ENCODE measurements around the gene ABCC9.
"Not testable (repeated sequence)": the region's sequence is repeated elsewhere in the genome, so short reads cannot be mapped to it uniquely, and the experiment has no call there.

Gene ABCC9

DNA sequence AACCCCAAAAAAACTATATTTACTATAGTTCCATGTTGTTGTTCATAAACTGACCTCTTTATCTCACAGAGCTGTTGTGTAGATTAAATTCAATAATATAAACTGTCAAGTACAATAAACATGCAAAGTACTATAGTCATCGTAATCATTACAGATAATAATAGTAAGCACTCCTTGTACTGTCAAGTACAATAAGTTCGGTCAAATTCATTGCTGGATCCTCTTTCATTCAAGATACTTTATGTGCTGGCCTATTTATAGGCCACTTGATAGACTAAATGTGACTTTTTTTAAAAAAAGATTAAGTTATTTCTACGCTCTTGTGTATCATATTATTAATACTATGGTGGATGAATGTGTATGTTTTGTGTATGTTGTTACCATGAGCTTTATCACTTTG lies 127.5 kb downstream of the ABCC9 start:
- no peak for DNase-seq

DNA sequence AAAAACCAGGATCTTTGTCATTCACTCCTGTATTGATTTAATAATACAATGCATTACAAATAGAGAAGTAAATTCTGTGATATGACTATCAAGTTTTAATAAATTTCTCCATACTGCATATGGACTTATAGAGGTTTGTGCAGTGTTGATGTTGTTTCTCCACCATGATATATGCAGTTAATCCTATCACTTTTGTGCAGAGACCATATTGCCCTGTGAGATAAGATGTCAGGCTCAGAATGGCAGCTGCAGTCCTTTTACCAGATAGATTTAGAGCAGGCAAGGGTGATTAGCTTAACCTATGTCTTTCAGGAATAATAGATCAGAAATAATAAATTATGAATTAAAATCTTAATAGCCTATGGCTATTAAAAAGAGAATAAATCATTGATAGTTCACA lies 128.1 kb downstream of the ABCC9 start:
- DNase-seq, result no peak

DNA sequence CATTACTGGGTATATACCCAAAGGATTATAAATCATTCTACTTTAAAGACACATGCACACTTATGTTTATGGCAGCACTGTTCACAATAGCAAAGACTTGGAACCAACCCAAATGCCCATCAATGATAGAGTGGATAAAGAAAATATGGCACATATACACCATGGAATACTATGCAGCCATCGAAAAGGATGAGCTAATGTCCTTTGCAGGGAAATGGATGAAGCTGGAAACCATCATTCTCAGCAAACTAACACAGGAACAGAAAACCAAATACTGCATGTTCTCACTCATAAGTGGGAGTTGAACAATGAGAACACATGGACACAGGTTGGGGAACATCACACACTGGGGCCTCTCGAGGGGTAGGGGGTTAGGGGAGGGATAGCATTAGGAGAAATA lies 128.9 kb downstream of the ABCC9 start:
- not testable (repeated sequence) for DNase-seq

DNA sequence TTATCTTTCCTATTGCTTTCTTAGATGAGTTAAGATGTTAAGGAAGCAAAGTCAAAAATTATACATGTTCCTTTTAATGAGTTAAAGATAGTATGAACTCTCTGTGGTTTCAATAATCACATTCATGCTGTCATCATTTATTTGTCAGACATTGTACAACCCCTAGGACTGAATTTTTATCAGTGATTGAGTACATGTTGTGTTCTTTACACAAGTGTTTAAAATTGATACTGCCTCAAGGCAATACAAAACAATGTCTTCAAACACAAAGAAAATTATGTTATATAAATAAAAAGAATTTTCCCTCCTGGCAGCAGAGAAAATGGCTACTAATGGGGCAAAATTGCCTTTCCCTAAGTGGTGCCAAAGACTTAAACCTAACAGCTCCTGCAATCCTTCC lies 132.1 kb downstream of the ABCC9 start:
- no peak for DNase-seq

DNA sequence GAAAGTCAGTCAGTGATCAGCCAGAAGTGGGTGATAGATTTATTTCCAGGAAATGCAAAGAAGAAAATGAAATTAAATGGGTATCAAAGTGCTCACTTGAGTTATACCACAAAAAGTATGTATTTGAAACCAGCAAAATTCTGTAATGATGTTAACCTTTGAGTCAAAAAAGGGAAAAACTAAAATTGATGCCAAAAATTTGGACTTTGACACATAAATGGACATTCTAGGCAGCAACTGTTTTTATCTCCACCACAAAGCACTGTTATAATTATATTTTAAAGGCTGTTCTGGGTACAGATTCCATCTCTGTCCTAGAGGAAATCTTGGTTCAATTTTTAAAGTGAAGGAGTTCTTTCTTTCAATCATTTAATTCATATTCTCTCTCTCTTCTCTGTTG lies 135.0 kb downstream of the ABCC9 start:
- no peak for DNase-seq

DNA sequence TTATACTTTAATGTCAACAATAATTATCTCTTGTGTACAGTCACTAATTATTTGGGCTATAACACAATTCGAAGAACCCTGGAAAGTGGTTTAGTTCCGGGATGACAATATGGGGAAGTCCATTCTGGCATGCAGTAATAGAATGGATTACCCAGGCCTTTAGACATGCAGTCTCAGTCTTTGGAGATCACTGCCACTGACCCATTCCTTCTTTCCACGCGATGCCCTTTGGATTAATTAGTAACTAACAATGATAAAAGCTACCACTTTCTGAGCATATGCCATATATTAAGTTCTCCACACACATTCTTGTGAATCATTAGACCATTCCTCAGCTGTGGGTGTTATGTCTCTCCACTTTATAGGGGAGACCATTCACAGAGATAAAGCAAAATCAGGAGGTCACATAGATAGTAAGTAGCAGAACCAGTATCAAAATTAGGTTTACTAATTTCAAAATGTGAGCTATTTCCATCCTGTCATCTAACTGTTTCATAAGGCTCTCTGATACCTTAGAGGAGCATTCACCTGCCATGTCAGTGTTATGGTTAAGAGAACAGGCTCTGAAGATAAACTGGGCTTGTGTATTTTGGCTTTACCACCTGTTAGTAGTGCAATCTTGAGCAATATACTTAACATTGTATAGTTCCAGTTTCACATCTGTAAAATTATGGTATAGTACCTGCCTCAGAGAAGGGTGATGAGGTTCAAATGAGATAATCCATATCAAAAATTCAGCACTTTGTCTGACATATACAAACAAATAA lies 139.5 kb downstream of the ABCC9 start:
- DNase-seq, result no peak

DNA sequence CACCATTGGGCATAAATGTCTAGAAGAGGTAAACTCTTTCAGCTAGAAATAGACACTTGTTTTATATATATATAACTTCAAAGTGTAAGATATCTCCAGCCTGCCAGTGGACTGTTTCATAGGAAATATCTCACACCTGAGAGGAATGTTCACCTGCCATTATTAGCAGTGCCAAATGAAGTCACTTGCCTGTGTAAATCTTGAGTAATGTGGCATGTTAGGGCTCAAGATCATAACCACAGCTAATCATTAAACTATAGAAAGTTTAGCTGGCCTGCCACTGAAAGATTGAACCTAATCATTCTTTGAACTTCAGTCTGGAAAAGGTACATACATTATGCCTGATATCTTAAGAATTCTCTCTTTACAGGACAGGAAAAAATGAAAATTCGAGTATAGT lies 141.2 kb downstream of the ABCC9 start:
- no peak for DNase-seq

DNA sequence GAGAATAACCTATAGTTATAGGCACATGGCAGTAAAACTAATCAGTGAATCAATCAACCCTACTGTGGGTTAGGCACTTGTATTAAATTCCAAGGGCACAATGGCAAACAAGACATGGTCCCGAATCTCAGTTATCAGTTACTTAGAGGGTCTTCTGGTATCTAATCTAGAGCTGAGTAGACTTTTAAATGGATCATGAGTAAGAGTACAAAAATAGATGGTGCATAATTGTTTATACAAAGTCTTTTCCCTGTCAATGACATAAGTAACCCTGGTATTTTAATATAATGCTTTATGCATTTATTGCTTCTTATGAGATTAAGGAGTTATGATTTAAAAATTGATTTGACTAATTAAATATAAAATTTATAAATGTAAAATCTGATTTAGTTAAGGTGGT lies 143.7 kb downstream of the ABCC9 start:
- DNase-seq, result no peak

DNA sequence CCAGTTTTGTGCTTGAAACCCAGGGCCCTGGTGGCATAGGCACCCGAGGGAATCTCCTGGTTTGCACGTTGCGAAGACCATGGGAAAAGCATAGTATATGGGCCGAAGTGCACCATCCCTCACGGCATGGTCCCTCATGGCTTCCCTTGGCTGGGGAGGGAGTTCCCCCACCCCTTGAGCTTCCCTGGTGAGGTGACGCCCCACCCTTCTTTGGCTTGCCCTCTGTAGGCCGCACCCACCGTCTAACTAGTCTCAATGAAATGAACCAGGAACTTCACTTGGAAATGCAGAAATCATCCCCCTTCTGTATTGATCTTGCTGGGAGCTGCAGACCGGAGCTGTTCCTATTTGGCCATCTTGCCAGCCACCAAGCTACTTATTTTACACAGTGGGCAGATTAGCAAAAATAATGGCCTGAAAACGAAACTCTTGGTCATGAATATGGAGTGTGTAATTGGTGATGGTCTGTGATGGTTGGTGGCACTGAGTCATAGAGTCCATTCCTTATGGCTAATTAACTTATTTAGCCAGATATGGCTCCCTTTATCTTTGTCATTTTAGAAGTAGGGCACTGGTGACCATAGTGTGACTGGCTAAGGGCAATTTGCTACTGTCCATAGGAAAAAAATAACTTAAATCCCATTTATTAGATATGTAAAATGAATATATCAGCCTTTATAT lies 145.4 kb downstream of the ABCC9 start:
- no peak for DNase-seq

DNA sequence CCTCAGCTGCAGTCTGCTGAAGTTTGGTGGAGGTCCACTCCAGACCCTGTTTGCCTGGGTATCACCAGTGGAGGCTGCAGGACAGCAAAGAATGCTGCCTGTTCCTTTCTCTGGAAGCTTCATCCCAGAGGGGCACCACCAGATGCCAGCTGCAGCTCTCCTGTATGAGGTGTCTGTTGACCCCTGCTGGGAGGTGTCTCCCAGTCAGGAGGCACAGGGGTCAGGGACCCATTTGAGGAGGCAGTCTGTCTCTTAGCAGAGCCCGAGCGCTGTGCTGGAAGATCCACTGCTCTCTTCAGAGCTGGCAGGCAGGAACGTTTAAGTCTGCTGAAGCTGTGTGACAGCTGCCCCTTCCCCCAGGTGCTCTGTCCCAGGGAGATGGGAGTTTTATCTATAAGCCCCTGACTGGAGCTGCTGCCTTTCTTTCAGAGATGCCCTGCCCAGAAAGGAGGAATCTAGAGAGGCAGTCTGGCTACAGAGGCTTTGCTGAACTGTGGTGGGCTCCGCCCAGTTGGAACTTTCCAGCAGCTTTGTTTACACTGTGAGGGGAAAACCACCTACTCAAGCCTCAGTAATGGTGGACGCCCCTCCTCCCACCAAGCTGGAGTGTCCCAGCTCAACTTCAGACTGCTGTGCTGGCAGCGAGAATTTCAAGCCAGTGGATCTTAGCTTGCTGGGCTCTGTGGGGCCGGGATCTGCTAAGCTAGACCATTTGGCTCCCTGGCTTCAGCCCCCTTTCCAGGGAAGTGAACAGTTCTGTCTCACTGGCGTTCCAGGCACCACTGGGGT lies 146.2 kb downstream of the ABCC9 start:
- not testable (repeated sequence) for DNase-seq

DNA sequence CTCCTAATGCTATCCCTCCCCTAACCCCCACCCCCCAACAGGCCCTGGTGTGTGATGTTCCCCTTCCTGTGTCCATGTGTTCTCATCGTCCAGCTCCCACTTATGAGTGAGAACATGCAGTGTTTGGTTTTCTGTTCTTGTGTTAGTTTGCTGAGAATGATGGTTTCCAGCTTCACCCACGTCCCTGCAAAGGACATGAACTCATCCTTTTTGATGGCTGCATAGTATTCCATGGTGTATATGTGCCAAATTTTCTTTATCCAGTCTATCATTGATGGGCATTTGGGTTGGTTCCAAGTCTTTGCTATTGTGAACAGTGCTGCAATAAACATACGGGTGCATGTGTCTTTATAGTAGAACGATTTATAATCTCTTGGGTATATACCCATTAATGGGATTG lies 151.5 kb downstream of the ABCC9 start:
- DNase-seq, result not testable (repeated sequence)

DNA sequence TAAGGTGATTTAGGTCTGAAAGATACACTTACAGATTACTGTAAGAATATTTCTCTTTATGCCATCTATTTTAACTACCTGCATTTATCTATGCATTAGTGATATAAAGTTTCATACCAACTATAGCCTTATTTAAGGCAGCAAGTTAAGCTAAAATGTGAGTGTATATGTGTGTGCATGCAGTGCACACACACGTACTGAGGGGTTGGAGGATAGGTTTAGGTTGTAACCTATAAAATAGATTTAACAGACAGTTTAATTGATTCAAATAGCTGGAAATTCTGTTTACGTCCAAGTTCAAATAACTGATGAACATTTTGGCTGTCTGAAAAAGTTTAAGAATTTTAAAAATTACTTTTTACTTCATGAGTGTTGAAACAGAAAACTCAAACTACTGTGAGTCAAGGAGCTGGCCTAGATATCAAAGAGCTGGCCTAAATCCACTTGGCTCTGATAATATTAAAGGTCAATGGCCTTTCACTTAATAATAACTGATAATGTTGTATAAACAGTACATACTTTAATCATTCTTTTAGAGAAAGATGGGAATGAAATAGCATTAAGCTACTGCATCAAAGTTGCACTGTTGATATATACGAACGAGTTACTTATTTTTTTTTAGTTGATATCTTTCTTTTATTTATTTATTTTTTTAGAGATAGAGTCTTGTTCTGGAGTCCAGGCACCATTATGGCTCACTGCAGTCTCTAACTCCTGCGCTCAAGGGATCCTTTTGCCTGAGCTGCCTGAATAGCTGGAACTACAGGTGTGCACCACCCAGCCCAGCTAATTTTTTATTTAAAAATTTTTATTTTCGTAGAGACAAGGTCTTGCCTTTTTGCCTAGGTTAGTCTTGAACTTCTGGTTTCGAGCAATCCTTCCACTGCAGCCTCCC lies 152.9 kb downstream of the ABCC9 start:
- no peak for DNase-seq

DNA sequence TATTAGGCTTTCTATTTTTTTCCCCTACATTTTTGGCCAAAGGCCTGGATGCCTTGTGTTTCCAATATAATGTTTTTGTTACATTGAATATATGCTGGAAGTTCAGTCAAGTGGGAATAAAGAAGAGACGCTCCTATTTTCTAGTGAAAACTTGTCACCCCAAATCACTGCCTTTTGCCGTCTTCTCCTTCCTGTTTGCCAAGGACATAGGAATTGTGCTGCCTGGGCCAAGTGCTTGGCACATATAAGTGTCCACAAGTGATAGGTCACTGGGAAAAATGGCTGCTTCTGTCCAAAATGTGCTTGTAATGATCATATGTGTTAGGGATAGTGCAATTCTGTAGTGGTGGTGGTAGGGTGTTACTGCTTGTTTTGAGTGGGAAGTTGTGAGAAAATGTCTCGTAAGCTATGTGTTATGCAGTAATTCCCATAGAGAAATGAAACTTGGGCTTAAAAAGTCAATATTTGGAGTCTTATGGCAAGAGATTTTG lies 155.1 kb downstream of the ABCC9 start:
- no peak for DNase-seq

DNA sequence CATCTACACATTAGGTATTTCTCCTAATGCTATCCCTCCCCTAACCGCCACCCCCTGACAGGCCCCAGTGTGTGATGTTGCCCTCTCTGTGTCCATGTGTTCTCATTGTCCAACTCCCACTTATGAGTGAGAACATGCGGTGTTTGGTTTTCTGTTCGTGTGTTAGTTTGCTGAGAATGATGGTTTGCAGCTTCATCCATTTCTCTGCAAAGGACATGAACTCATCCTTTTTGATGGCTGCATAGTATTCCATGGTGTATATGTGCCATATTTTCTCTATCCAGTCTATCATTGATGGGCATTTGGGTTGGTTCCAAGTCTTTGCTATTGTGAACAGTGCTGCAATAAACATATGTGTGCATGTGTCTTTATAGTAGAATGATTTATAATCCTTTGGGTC lies 158.5 kb downstream of the ABCC9 start:
- not testable (repeated sequence) for DNase-seq

DNA sequence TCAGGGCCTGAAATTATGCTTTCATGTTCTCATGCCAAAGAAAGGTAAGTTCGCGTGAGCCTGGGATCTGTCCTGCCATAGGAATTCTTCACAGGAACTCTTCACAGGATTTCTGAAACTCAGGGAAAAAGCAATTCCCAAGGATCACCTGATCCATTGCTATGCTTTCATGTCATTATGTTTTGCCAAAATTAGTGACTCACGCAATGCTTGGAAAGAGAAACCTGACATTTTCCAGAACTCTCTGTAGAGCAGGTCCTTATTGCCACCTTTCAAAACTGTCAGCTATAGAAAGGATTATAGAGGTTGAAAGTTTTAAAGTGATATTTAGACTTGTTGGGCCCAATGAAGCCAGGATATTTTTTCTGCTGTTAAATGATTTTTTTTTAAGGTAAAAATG lies 160.4 kb downstream of the ABCC9 start:
- DNase-seq, result no peak

DNA sequence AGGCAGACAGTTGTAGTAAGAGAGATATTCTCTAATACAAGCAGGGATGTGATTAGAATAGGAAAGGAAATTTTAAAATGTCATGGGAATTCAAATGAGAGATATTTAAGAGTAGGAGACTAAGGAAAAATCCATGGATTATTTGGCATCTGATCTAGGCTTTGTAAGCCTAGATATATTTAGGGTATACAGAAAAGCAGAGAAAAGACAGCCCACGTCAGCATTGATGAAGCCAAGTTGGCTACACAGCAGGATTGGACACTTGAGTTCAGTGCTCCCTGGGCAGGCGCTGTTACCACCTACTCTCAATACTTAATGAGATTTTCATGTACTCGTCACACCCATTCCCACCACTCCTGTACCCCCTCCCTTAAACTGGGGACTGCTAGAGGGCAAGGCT lies 165.1 kb downstream of the ABCC9 start:
- no peak for DNase-seq

DNA sequence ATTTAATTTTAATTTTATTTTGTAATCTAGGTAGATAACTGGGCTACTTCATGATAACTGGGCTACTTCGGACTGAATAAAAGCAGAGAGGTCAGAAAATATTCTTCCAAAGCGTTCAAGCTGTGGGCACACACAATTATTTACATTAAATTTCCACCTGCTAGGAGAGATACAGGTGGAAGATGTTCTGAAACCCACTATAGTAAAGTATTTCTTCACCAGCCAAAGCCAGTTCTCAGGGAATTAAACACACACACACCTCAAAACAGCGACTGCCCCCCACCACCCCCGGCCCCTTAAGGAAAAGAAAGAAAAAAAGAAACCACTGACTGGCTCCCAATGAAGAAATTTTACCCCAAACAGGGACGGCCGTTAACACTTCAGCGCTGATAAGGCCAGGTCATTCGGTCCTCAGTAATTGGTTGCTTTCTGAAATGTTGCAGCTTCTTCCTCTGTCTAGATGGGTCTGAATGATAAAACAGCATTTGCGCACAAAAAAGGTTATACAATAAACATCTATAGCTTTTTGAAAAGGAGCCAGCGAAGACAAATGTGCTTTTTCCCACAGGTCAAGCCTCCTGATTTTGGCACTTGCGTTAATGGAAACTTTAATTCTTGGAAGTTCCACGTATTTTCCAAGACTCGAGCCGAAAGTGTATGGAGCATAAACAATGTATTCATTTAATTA lies 165.9 kb downstream of the ABCC9 start:
- no peak for DNase-seq

DNA sequence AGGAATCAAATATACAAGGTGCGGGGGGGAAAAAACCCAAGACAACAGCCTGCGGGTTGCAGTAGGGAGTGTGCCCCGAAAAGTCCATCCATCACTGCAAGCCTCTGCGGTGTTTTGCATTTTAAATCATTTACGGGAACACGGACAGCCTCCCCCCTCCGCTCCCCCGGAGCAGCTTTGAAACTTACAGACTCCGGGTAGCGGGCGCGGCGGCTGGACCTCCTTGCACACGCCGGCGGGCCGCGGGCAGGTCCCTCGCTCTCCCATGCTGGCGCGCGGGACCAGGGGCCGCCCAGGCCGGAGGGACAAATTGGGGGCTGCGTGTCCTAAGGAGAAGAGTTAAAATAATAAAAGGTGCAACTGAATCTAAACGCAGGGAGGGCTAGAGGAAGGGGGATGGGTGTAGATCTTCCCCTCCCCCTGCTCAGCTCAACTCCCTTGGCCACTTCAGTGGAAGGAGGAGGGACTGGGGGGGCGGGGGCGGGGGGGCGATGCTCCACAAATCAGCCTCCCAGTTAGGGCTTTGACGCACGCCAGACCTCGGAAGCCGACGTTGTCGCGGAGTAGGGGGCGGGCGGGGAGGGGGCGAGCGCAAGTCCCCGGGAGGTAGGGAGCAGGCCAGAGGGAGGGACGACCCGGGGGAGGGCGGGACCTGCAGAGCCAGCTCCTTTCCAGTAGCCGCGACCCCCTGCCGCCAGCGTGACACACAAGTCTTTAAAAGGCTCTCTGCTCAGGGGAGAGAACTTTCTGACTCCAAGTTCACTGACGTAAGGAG lies 166.7 kb downstream of the ABCC9 start, which contains the start of gene KCNJ8:
Gene KCNJ8 (minus strand): TSS at position 349 of the 775 bp plus-strand sequence. CDS start 1,090 bp downstream, outside the sequence.
- no peak for DNase-seq

DNA sequence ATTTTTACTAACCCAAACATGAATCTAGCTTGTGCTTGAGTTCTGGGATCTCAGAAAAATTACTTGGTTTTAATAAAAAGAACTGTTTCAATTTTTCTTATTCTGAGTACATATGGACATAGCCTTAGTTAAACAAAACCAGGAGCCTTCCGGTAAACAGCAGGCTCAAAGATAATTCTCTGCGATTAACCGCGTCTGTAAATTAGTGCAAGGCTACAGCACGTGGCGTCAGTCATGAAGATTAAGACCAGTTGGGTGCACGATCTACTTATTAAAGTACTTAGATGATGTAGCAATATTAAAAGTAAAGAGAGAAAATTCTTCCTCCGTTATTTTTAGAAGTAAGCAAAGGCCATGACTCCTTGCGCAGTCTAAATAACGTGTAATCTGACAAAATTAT lies 167.4 kb downstream of the ABCC9 start:
- no peak for DNase-seq

DNA sequence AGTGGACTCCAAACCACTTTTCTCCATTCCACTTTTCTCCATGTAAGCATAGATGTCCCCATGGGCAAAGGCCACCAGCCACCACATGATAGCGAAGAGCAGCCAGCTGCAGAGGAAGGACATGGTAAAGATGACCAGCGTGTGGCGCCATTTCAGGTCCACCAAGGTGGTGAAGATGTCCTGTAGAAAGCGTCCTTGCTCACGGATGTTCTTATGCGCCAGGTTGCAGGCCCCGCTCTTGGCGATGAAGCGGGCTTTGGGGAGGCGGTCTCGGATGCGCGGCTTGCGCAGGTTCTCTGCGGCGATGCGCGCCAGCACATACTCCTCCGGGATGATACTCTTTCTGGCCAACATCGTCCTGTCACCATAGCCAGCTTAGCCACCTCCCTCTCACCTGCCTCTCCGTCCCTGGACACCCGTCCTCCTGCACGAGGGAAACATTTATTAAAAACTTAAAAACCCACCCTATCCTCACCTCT lies 167.9 kb downstream of the ABCC9 start:
- DNase-seq, result no peak

DNA sequence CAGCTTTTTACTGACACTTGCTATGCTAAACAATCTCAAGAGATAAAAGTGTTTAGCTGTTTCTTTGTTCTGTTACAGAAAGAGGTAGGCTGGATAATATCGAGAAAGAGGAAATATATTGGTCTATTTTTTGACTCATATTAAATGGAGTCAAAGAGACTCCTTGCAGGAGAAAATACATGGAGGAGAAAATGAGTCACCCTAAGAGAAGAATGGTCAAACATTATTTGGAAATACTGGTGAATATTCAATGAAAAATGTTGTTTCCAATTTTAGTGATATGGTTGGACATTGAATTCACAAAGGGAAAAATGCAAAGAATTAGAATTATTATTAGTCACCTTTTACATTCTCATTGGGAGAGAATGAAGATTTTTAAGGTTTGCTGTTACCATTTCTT lies 169.9 kb downstream of the ABCC9 start:
- DNase-seq, result no peak
